SJCRH30 (cell line): Measurements from ENCODE around the gene GLTP. TPM values are rescaled to one million over a fixed set of nuclear protein-coding genes. Genes with fewer than 3 reads are reported as not detected.

Source experiments
- DNase-seq, 2 experiments: peaks; one replicate each; pipeline ENCODE4 v3.0.0-alpha.2; 2015 to 2020
- H3K27ac ChIP-seq: fragments of 250-450 bp; sonication (Bioruptor Pico); 2 replicates; pipeline ENCODE4 v1.5.1; 2020; ENCODE audit warnings: mild to moderate bottlenecking, moderate library complexity
- H3K27me3 ChIP-seq: fragments of 250-450 bp; sonication (Bioruptor Pico); 2 replicates; pipeline ENCODE4 v1.5.1; 2020; ENCODE audit warnings: mild to moderate bottlenecking, moderate library complexity
- H3K36me3 ChIP-seq: fragments of 250-450 bp; sonication (Bioruptor Pico); 2 replicates; pipeline ENCODE4 v1.5.1; 2020; ENCODE audit warnings: mild to moderate bottlenecking, moderate library complexity
- H3K4me1 ChIP-seq: fragments of 250-450 bp; sonication (Bioruptor Pico); 2 replicates; pipeline ENCODE4 v1.5.1; 2020; ENCODE audit warnings: mild to moderate bottlenecking, moderate library complexity
- H3K4me3 ChIP-seq: fragments of 250-450 bp; sonication (Bioruptor Pico); 2 replicates; pipeline ENCODE4 v1.5.1; 2020; ENCODE audit warnings: mild to moderate bottlenecking, moderate library complexity
- H3K9me3 ChIP-seq: fragments of 250-450 bp; sonication (Bioruptor Pico); replicated peaks from 2 replicates; pipeline ENCODE4 v1.5.1; 2020; ENCODE audit warnings: mild to moderate bottlenecking, moderate library complexity
- total RNA-seq: library from RNA; depleted of rRNA; stranded (reverse); fragments of >200 nt; shearing (Covaris generic); gene quantifications from 2 replicates; pipeline ENCODE4 v1.2.3, GENCODE V29; 2014

The GLTP gene
- total RNA-seq, 1 experiment from 2014 or later, result 37.4 TPM

- Histone ChIP-seq H3K4me3 (no peak overlapping the region), H3K27me3 (no peaks in the 10 kb centered on the region), H3K9me3 (no peaks in the 10 kb centered on the region), H3K4me1 (peaks cover under 1% of the 10 kb centered on the region; the same call in 1 of the 2 replicates), H3K36me3 (peaks cover 2% of the 10 kb centered on the region; the same call in 1 of the 2 replicates), H3K27ac (no peak overlapping the region)
- DNase-seq, result no peak
Measured at GRCh38 chr12:109818253-109818652, 62.1 kb downstream of the GLTP start.

- Histone ChIP-seq H3K4me3 (no peak overlapping the region), H3K36me3 (peaks cover 2% of the 10 kb centered on the region; the same call in 1 of the 2 replicates), H3K4me1 (no peaks in the 10 kb centered on the region; the same call in 1 of the 2 replicates), H3K27ac (no peak overlapping the region), H3K27me3 (no peaks in the 10 kb centered on the region), H3K9me3 (no peaks in the 10 kb centered on the region)
- DNase-seq, result no peak
Measured at GRCh38 chr12:109817627-109818231, 62.6 kb downstream of the GLTP start.

GRCh38 chr12:109816870-109817269, 63.5 kb downstream of the GLTP start:
- no peaks in the 10 kb centered on the region for H3K27me3 ChIP-seq
- H3K27ac ChIP-seq, result no peak overlapping the region
- H3K4me1 ChIP-seq, result no peaks in the 10 kb centered on the region; the same call in 1 of the 2 replicates
- H3K36me3 ChIP-seq, result peaks cover 2% of the 10 kb centered on the region; the same call in 1 of the 2 replicates
- no peak overlapping the region for H3K4me3 ChIP-seq
- H3K9me3 ChIP-seq, result no peaks in the 10 kb centered on the region
- no peak for DNase-seq

GRCh38 chr12:109815757-109816617, 64.4 kb downstream of the GLTP start:
- Histone ChIP-seq H3K4me3 (no peak overlapping the region), H3K4me1 (no peaks in the 10 kb centered on the region; the same call in 1 of the 2 replicates), H3K9me3 (no peaks in the 10 kb centered on the region), H3K36me3 (peaks cover 2% of the 10 kb centered on the region; the same call in 1 of the 2 replicates), H3K27me3 (no peaks in the 10 kb centered on the region), H3K27ac (no peak overlapping the region)
- DNase-seq, result no peak

- DNase-seq, result no peak
- H3K27me3 ChIP-seq, result no peaks in the 10 kb centered on the region
Measured at GRCh38 chr12:109815225-109815624, 65.1 kb downstream of the GLTP start.

GRCh38 chr12:109814600-109815150, 65.7 kb downstream of the GLTP start:
- no peak overlapping the region for H3K27ac ChIP-seq

More at GRCh38 chr12:109815225-109815624, 65.1 kb downstream of the GLTP start:
- Histone ChIP-seq H3K4me1 (no peaks in the 10 kb centered on the region), H3K9me3 (no peaks in the 10 kb centered on the region), H3K4me3 (no peak overlapping the region), H3K27ac (no peak overlapping the region), H3K36me3 (peaks cover 2% of the 10 kb centered on the region; the same call in 1 of the 2 replicates)

GRCh38 chr12:109813810-109814416, 66.4 kb downstream of the GLTP start:
- Histone ChIP-seq H3K27me3 (no peaks in the 10 kb centered on the region), H3K27ac (no peak overlapping the region), H3K9me3 (no peaks in the 10 kb centered on the region), H3K4me3 (no peak overlapping the region), H3K36me3 (peaks cover 2% of the 10 kb centered on the region; the same call in 1 of the 2 replicates), H3K4me1 (no peaks in the 10 kb centered on the region)
- DNase-seq, result no peak

More at GRCh38 chr12:109814600-109815150, 65.7 kb downstream of the GLTP start:
- Histone ChIP-seq H3K4me1 (no peaks in the 10 kb centered on the region), H3K36me3 (peaks cover 2% of the 10 kb centered on the region; the same call in 1 of the 2 replicates), H3K4me3 (no peak overlapping the region), H3K27me3 (no peaks in the 10 kb centered on the region), H3K9me3 (no peaks in the 10 kb centered on the region)
- no peak for DNase-seq

- no peak overlapping the region for H3K27ac ChIP-seq
- H3K36me3 ChIP-seq, result peaks cover 2% of the 10 kb centered on the region; the same call in 1 of the 2 replicates
- no peak for DNase-seq
- H3K4me1 ChIP-seq, result no peaks in the 10 kb centered on the region
- no peak overlapping the region for H3K4me3 ChIP-seq
- no peaks in the 10 kb centered on the region for H3K27me3 ChIP-seq
- H3K9me3 ChIP-seq, result no peaks in the 10 kb centered on the region
Measured at GRCh38 chr12:109811624-109811995, 68.7 kb downstream of the GLTP start.

- Histone ChIP-seq H3K27me3 (no peaks in the 10 kb centered on the region), H3K27ac (no peak overlapping the region), H3K4me1 (no peaks in the 10 kb centered on the region), H3K9me3 (no peaks in the 10 kb centered on the region), H3K4me3 (no peak overlapping the region), H3K36me3 (peaks cover 2% of the 10 kb centered on the region; the same call in 1 of the 2 replicates)
- no peak for DNase-seq
Measured at GRCh38 chr12:109810954-109811623, 69.3 kb downstream of the GLTP start.

GRCh38 chr12:109808876-109809646, 71.3 kb downstream of the GLTP start:
- H3K4me1 ChIP-seq, result no peaks in the 10 kb centered on the region
- no peak for DNase-seq

GRCh38 chr12:109807954-109808643, 72.2 kb downstream of the GLTP start:
- Histone ChIP-seq H3K27ac (no peak overlapping the region), H3K9me3 (no peaks in the 10 kb centered on the region), H3K36me3 (no peaks in the 10 kb centered on the region), H3K4me3 (no peak overlapping the region), H3K4me1 (no peaks in the 10 kb centered on the region), H3K27me3 (no peaks in the 10 kb centered on the region)
- DNase-seq, result no peak

More at GRCh38 chr12:109808876-109809646, 71.3 kb downstream of the GLTP start:
- H3K9me3 ChIP-seq, result no peaks in the 10 kb centered on the region
- peaks cover 2% of the 10 kb centered on the region; the same call in 1 of the 2 replicates for H3K36me3 ChIP-seq
- H3K27me3 ChIP-seq, result no peaks in the 10 kb centered on the region
- H3K4me3 ChIP-seq, result no peak overlapping the region
- no peak overlapping the region for H3K27ac ChIP-seq

- Histone ChIP-seq H3K36me3 (no peaks in the 10 kb centered on the region), H3K4me1 (no peaks in the 10 kb centered on the region), H3K9me3 (no peaks in the 10 kb centered on the region), H3K4me3 (no peak overlapping the region), H3K27me3 (no peaks in the 10 kb centered on the region), H3K27ac (no peak overlapping the region)
- DNase-seq, result peak; percentile 42 to 73
Measured at GRCh38 chr12:109804820-109805761, 75.2 kb downstream of the GLTP start.
